GM13977 (cell line): Measurements from ENCODE around the gene PABPC1L.

Experiments
- DNase-seq: peaks from one replicate; pipeline ENCODE4 v3.0.0; 2012; ENCODE audit warnings: low spot score
- CTCF ChIP-seq: IDR thresholded peaks from 2 replicates; pipeline ENCODE4 v1.5.1; 2012; ENCODE audit warnings: mild to moderate bottlenecking, control low read depth; ENCODE audit not compliant: insufficient read depth; ENCODE audit errors: extremely low read depth, missing control alignments
- in situ Hi-C: fragments of 300-500 bp; cut with MboI; formaldehyde crosslinking; loops from one replicate; pipeline ENCODE4 v1.12.0; 2022; ENCODE audit warnings: low sequenced_read_pairs, low pct_unique_long_range_greater_than_20kb, mixed read lengths, inconsistent platforms; ENCODE audit not compliant: unreplicated experiment

The PABPC1L gene

DNA sequence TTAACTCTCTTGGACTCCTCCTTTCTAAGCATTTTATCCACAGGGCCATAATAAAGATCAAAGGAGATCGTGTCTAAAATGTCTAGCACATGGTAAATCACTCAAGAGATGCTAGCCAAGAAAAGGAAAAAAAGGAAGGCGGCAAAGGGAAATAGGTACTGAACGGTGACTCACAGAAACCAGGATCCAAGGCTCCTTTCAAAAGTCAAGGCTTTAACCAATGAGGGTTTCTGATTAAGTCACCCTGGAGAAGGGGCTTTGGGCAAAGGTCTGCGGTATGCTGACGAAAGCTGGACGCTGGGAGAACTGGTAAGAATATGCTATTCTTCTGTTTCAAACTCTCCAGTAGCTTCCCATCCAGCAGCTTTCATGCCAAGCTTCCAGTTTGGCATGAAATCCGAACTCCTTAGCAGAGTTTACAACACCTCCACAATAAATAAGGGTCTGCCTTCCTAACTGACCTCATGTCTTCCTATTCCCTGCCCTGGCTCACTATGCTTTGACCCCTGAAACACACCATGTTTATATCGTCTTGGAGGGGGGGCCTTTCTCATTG, 49.3 kb downstream of the PABPC1L start:
- DNase-seq = no peak
- in situ Hi-C loops = no loop called here
- TF ChIP-seq CTCF = no peak

DNA sequence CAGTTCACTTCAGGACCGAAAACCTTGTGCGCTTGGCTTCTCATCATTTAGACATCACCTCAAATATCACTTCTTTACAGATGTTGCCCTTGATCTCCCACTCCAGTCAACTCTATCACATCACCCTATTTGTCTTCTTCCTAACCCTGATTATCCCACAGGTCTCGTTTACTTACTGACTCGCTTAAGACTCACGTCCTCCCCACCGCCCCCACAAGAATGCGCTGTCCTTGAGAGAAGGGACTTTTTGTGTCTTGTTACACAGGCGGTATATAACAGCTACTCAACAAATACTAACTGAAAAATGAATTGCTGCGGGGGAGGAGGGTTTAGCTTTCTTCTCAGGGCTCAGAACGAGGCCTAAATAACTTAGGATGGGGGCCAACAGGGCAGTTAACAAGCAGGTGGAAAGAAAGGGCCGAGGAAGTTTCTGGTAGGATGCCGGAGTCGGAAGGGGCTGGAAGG, 49.8 kb downstream of the PABPC1L start:
- DNase-seq = peak; percentile 58
- in situ Hi-C loops = no loop called here

GRCh38 chr20:44960103-44960852, 50.4 kb downstream of the PABPC1L start, which contains the start of gene TOMM34:
Gene TOMM34 (minus strand): TSS chr20:44960397. CDS start chr20:44960333, 64 bp downstream.
- DNase-seq = peak; percentile 98
- in situ Hi-C loops = no loop called here
- TF ChIP-seq CTCF = peak; percentile 10

More for the DNA sequence above, 49.8 kb downstream of the PABPC1L start:
- TF ChIP-seq CTCF = no peak

GRCh38 chr20:44961011-44961869, 51.4 kb downstream of the PABPC1L start:
- DNase-seq = no peak
- no peak for TF ChIP-seq CTCF
- in situ Hi-C loops = no loop called here

DNA sequence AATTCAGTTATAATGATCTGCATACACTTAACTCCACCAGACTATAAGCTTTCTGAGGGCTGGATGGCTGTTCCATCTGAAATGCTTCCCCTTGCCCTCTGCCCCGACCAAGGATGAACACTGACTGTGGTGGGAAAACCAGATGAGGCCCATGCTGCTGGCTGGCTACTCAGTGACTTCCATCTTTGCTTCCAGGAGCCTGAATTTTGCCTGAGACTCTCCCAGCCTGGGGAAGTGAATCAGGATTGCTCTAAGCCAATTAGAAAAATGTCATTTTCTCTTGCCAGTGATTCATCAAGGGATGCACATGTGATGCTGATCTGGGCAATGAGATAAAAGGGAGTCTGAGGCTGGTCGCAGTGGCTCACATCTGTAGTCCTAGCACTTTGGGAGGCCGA, 52.0 kb downstream of the PABPC1L start:
- in situ Hi-C loops = no loop called here
- DNase-seq = no peak
- TF ChIP-seq CTCF = no peak

- in situ Hi-C loops = no loop called here
- no peak for TF ChIP-seq CTCF
Observed at GRCh38 chr20:44962483-44962882, 52.6 kb downstream of the PABPC1L start.

More at GRCh38 chr20:44962483-44962882, 52.6 kb downstream of the PABPC1L start:
- DNase-seq = no peak
